HepG2 (cell line): ENCODE data around the gene TSNAXIP1. TPM values are rescaled to one million over a fixed set of nuclear protein-coding genes. Genes with fewer than 3 reads are reported as not detected.

Experiments used
- ARNT ChIP-seq: fragments of 450-650 bp; IDR thresholded peaks from 2 replicates; pipeline ENCODE4 v1.6.1; 2017
- DNMT3B ChIP-seq: conservative IDR thresholded peaks from 2 replicates; pipeline ENCODE4 v1.6.1; 2016; ENCODE audit warnings: missing biosample characterization, control low read depth
- ELF3 ChIP-seq: IDR thresholded peaks from 2 replicates; pipeline ENCODE4 v1.6.1; 2016; ENCODE audit warnings: missing genetic modification reagents, missing compliant biosample characterization
- HOXA9 ChIP-seq: sonication (generic); formaldehyde crosslinking; IDR thresholded peaks from 2 replicates; pipeline ENCODE4 v1.8.1; 2022; ENCODE audit warnings: missing genetic modification reagents, mild to moderate bottlenecking, moderate library complexity, borderline replicate concordance
- KDM5A ChIP-seq: fragments of 200-600 bp; sonication (generic); IDR thresholded peaks from 2 replicates; pipeline ENCODE4 v1.7.0; 2018; ENCODE audit warnings: antibody characterized with exemption, mild to moderate bottlenecking, low read length, borderline replicate concordance
- MBNL3 ChIP-seq: fragments of 250-450 bp; sonication (Bioruptor Pico); conservative IDR thresholded peaks from 2 replicates; pipeline ENCODE4 v1.8.0; 2022; ENCODE audit warnings: mild to moderate bottlenecking, inconsistent platforms
- MIER2 ChIP-seq: IDR thresholded peaks from 2 replicates; pipeline ENCODE4 v1.6.1; 2016; ENCODE audit warnings: missing biosample characterization, missing genetic modification reagents
- MYC ChIP-seq: sonication (generic); formaldehyde crosslinking; IDR thresholded peaks from 2 replicates; pipeline ENCODE4 v1.9.0; 2021; ENCODE audit warnings: missing genetic modification reagents, borderline replicate concordance
- NFKBIZ ChIP-seq: IDR thresholded peaks from 2 replicates; pipeline ENCODE4 v1.6.1; 2018; ENCODE audit warnings: missing genetic modification reagents, missing compliant biosample characterization
- NKX3-1 ChIP-seq: sonication (generic); formaldehyde crosslinking; IDR thresholded peaks from 2 replicates; pipeline ENCODE4 v1.5.0; 2020; ENCODE audit warnings: missing genetic modification reagents
- PRMT3 ChIP-seq: sonication (generic); formaldehyde crosslinking; IDR thresholded peaks from 2 replicates; pipeline ENCODE4 v1.8.1; 2022; ENCODE audit warnings: low read depth, mild to moderate bottlenecking, moderate library complexity, missing genetic modification reagents, borderline replicate concordance
- TEAD3 ChIP-seq: optimal IDR thresholded peaks from 2 replicates; pipeline ENCODE3; 2016; ENCODE audit warnings: borderline replicate concordance
- XRCC5 ChIP-seq: fragments of 200-400 bp; formaldehyde crosslinking; optimal IDR thresholded peaks from 2 replicates; pipeline ENCODE3; 2017; ENCODE audit warnings: mild to moderate bottlenecking, low read length
- YY1 ChIP-seq: IDR thresholded peaks from 2 replicates; pipeline ENCODE4 v1.6.1; 2011; ENCODE audit warnings: low read length, low read depth, moderate library complexity, mild to moderate bottlenecking; ENCODE audit not compliant: insufficient read depth, insufficient replicate concordance
- ZC3H13 ChIP-seq: sonication (generic); formaldehyde crosslinking; IDR thresholded peaks from 2 replicates; pipeline ENCODE4 v1.8.1; 2023; ENCODE audit warnings: mild to moderate bottlenecking, missing genetic modification reagents, moderate library complexity
- ZFP62 ChIP-seq: sonication (generic); formaldehyde crosslinking; IDR thresholded peaks from 2 replicates; pipeline ENCODE4 v1.4.0; 2020; ENCODE audit warnings: missing genetic modification reagents
- ZNF224 ChIP-seq: sonication (generic); formaldehyde crosslinking; IDR thresholded peaks from 2 replicates; pipeline ENCODE4 v1.5.0; 2020; ENCODE audit warnings: mild to moderate bottlenecking, missing genetic modification reagents
- ZNF382 ChIP-seq: sonication (generic); formaldehyde crosslinking; IDR thresholded peaks from 2 replicates; pipeline ENCODE4 v1.5.0; 2020; ENCODE audit warnings: missing genetic modification reagents, mild to moderate bottlenecking, borderline replicate concordance
- ZNF383 ChIP-seq: sonication (generic); formaldehyde crosslinking; IDR thresholded peaks from 2 replicates; pipeline ENCODE4 v1.4.0; 2020; ENCODE audit warnings: missing genetic modification reagents, mild to moderate bottlenecking, borderline replicate concordance
- ZNF547 ChIP-seq: sonication (generic); formaldehyde crosslinking; IDR thresholded peaks from 2 replicates; pipeline ENCODE4 v1.5.1; 2020; ENCODE audit warnings: mild to moderate bottlenecking, missing genetic modification reagents
- ZNF776 ChIP-seq: sonication (generic); formaldehyde crosslinking; IDR thresholded peaks from 2 replicates; pipeline ENCODE4 v1.4.0; 2020; ENCODE audit warnings: mild to moderate bottlenecking, missing genetic modification reagents
- ZSCAN29 ChIP-seq: sonication (generic); formaldehyde crosslinking; conservative IDR thresholded peaks from 2 replicates; pipeline ENCODE4 v1.4.0; 2020; ENCODE audit warnings: mild to moderate bottlenecking, missing genetic modification reagents
- polyA plus RNA-seq, 8 experiments: library from polyadenylated mRNA; depleted of rRNA in 3 of 8; stranded (reverse) in 7 of 8; unstranded in 1 of 8; fragments of >200 nt; fragmentation: Illumina TruSeq in 4 of 8; extraction: Trizol in 4 of 8; gene quantifications; 2 replicates each; pipeline versions ENCODE4 v1.2.1 to v1.2.3, GENCODE V29; 2011 to 2016; ENCODE audit warnings: low read depth in 4 of 8, missing spikeins in 1 of 8, mixed read lengths in 1 of 8; ENCODE audit not compliant: insufficient read depth in 1 of 8
- total RNA-seq, 5 experiments: library from RNA; depleted of rRNA; stranded (reverse); fragments of >200 nt; fragmentation: Illumina TruSeq; extraction: Trizol; gene quantifications; 2 replicates each; pipeline ENCODE4 v1.2.3, GENCODE V29; 2016; ENCODE audit warnings: low read depth in 1 of 5
- TF ChIP-seq, protein P1 (sequence below): sonication (generic); formaldehyde crosslinking; IDR thresholded peaks from one replicate; pipeline ENCODE4 v1.5.1; 2020; ENCODE audit warnings: mild to moderate bottlenecking, missing genetic modification reagents; ENCODE audit errors: not compliant biosample characterization
- TF ChIP-seq, protein P2 (sequence below): sonication (generic); formaldehyde crosslinking; IDR thresholded peaks from 2 replicates; pipeline ENCODE4 v1.5.0; 2020; ENCODE audit warnings: missing genetic modification reagents, mild to moderate bottlenecking, borderline replicate concordance

Gene TSNAXIP1
- total and polyA plus RNA-seq, 2 of the 13 experiments (the other 11 are each of a cell fraction or from before 2014, with no cell fraction given): 0.37 to 0.86 TPM

DNA sequence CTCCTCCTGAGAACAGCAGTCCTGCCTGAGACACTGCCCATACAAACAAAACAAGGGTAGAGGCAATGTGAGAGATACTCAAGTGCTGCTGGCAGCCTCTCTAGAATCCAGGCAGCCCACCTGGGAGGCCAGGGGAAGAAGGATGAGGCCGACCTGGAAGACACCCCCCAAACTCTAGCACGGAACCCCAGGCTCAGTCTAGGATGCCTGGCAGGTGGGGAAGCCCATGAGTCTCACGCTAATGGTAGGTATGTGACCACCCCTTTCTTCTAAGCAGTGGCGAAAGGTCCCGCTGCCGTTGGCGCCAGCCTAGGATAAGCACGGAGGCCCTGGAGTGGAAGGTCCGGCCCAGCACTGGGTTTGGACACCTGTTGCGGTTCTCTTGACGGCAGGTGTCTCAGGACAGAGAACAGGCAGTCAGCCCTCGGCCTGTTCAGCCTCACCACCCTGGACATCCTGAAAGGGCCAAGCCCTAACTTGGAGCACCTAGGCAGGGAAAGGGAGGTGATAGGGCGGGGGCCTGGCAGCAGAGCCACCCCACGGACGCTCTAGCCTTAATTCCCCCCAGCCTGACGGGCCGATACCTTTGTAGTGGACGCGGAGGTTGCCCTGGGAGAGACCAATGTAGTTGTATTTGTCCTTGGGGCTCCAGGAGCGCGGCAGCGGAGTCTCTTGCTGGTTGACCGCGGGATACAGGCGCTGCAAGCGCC, 816 bp upstream of the TSNAXIP1 start (continued):
- TF ChIP-seq, protein P1, sequence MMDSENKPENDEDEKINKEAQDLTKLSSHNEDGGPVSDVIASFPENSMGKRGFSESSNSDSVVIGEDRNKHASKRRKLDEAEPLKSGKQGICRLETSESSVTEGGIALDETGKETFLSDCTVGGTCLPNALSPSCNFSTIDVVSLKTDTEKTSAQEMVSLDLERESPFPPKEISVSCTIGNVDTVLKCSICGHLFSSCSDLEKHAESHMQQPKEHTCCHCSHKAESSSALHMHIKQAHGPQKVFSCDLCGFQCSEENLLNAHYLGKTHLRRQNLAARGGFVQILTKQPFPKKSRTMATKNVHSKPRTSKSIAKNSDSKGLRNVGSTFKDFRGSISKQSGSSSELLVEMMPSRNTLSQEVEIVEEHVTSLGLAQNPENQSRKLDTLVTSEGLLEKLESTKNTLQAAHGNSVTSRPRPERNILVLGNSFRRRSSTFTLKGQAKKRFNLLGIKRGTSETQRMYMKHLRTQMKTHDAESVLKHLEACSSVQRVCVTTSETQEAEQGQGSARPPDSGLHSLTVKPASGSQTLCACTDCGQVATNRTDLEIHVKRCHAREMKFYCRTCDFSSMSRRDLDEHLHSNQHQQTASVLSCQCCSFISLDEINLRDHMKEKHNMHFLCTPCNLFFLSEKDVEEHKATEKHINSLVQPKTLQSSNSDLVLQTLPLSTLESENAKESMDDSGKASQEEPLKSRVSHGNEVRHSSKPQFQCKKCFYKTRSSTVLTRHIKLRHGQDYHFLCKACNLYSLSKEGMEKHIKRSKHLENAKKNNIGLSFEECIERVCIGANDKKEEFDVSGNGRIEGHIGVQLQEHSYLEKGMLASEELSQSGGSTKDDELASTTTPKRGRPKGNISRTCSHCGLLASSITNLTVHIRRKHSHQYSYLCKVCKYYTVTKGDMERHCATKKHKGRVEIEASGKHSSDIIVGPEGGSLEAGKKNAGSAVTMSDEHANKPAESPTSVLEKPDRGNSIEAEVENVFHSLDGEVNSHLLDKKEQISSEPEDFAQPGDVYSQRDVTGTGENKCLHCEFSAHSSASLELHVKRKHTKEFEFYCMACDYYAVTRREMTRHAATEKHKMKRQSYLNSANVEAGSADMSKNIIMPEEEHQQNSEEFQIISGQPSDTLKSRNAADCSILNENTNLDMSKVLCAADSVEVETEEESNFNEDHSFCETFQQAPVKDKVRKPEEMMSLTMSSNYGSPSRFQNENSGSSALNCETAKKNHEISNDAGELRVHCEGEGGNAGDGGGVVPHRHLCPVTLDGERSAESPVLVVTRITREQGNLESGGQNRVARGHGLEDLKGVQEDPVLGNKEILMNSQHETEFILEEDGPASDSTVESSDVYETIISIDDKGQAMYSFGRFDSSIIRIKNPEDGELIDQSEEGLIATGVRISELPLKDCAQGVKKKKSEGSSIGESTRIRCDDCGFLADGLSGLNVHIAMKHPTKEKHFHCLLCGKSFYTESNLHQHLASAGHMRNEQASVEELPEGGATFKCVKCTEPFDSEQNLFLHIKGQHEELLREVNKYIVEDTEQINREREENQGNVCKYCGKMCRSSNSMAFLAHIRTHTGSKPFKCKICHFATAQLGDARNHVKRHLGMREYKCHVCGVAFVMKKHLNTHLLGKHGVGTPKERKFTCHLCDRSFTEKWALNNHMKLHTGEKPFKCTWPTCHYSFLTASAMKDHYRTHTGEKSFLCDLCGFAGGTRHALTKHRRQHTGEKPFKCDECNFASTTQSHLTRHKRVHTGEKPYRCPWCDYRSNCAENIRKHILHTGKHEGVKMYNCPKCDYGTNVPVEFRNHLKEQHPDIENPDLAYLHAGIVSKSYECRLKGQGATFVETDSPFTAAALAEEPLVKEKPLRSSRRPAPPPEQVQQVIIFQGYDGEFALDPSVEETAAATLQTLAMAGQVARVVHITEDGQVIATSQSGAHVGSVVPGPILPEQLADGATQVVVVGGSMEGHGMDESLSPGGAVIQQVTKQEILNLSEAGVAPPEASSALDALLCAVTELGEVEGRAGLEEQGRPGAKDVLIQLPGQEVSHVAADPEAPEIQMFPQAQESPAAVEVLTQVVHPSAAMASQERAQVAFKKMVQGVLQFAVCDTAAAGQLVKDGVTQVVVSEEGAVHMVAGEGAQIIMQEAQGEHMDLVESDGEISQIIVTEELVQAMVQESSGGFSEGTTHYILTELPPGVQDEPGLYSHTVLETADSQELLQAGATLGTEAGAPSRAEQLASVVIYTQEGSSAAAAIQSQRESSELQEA (CRISPR knock-in tag): peak; percentile 31
- no peak for TF ChIP-seq ZFP62 (CRISPR knock-in tag)
- TF ChIP-seq, protein P2, sequence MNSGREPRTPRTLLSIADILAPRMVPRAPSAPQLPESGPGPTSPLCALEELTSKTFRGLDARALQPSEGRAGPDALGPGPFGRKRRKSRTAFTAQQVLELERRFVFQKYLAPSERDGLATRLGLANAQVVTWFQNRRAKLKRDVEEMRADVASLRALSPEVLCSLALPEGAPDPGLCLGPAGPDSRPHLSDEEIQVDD: no peak
- no peak for TF ChIP-seq NKX3-1
- no peak for TF ChIP-seq ELF3 (CRISPR knock-in tag)
- no peak for TF ChIP-seq ARNT
- TF ChIP-seq NFKBIZ (CRISPR knock-in tag): no peak
- TF ChIP-seq MIER2 (CRISPR knock-in tag): no peak
- TF ChIP-seq ZNF383 (CRISPR knock-in tag): no peak
- TF ChIP-seq MYC (CRISPR knock-in tag): no peak
- no peak for TF ChIP-seq MBNL3
- 0 out of 2 replicates have a peak, but pooled peaks have one; percentile 96 for TF ChIP-seq ZNF547 (CRISPR knock-in tag)
- no peak for TF ChIP-seq HOXA9 (CRISPR knock-in tag)
- no peak for TF ChIP-seq PRMT3 (CRISPR knock-in tag)
- no peak; the same call in 1 of the 2 replicates for TF ChIP-seq ZNF224 (CRISPR knock-in tag)
- no peak for TF ChIP-seq XRCC5
- TF ChIP-seq KDM5A: no peak; the same call in 1 of the 2 replicates
- no peak for TF ChIP-seq ZSCAN29
- no peak for TF ChIP-seq ZNF382 (CRISPR knock-in tag)
- TF ChIP-seq TEAD3: no peak
- peak; percentile 75; the same call in 1 of the 2 replicates for TF ChIP-seq ZNF776 (CRISPR knock-in tag)
- TF ChIP-seq YY1: no peak
- no peak for TF ChIP-seq DNMT3B
- TF ChIP-seq ZC3H13 (CRISPR knock-in tag): peak; percentile 62; the same call in 1 of the 2 replicates
